ENCODE data around the gene RAB22A. TPM values are rescaled to one million over a fixed set of nuclear protein-coding genes. Genes with fewer than 3 reads are reported as not detected.

Gene RAB22A
- total RNA-seq, 1 donor, result 23.9 TPM

- Histone ChIP-seq H3K79me2 (ENCODE audit: insufficient read depth, low read length) (peaks cover 35% of the 10 kb centered on the region), H2AFZ (ENCODE audit: low read length) (no peak overlapping the region), H4K20me1 (ENCODE audit: insufficient read depth, low read length) (peaks cover 8% of the 10 kb centered on the region), H3K27me3 (ENCODE audit: insufficient read depth, low read length) (no peaks in the 10 kb centered on the region), H3K36me3 (ENCODE audit: insufficient read depth, low read length) (peaks cover 28% of the 10 kb centered on the region), H3K4me2 (ENCODE audit: insufficient read depth, low read length) (no peak overlapping the region), H3K9me3 (ENCODE audit: low read depth, low read length) (no peaks in the 10 kb centered on the region), H3K4me3 (ENCODE audit: insufficient read depth, low read length) (no peak overlapping the region), H3K27ac (ENCODE audit: low read depth, low read length) (no peak overlapping the region), H3K4me1 (ENCODE audit: insufficient read depth, low read length) (peaks cover 5% of the 10 kb centered on the region)
- no peak for DNase-seq (ENCODE audit: insufficient read length, low spot score, missing footprints)
- no peak for TF ChIP-seq CTCF (IDR thresholded peaks at IDR 0.05; ENCODE audit: extremely low read depth, low read depth, low read length)
Observed at GRCh38 chr20:58271606-58272351, 37.7 kb upstream of the RAB22A start.

GRCh38 chr20:58274384-58274783, 35.1 kb upstream of the RAB22A start:
- TF ChIP-seq CTCF (IDR thresholded peaks at IDR 0.05; ENCODE audit: extremely low read depth, low read depth, low read length), result no peak
- no peak overlapping the region for H2AFZ ChIP-seq (ENCODE audit: low read length)

GRCh38 chr20:58277107-58277506, 32.4 kb upstream of the RAB22A start:
- Histone ChIP-seq H4K20me1 (ENCODE audit: insufficient read depth, low read length) (peaks cover 22% of the 10 kb centered on the region), H3K27ac (ENCODE audit: low read depth, low read length) (no peak overlapping the region), H3K9me3 (ENCODE audit: low read depth, low read length) (no peaks in the 10 kb centered on the region), H2AFZ (ENCODE audit: low read length) (no peak overlapping the region), H3K4me1 (ENCODE audit: insufficient read depth, low read length) (peaks cover 2% of the 10 kb centered on the region), H3K79me2 (ENCODE audit: insufficient read depth, low read length) (peaks cover 77% of the 10 kb centered on the region), H3K36me3 (ENCODE audit: insufficient read depth, low read length) (no peaks in the 10 kb centered on the region), H3K27me3 (ENCODE audit: insufficient read depth, low read length) (no peaks in the 10 kb centered on the region), H3K4me3 (ENCODE audit: insufficient read depth, low read length) (no peak overlapping the region), H3K4me2 (ENCODE audit: insufficient read depth, low read length) (no peak overlapping the region)
- no peak for DNase-seq (ENCODE audit: insufficient read length, low spot score, missing footprints)
- no peak for TF ChIP-seq CTCF (IDR thresholded peaks at IDR 0.05; ENCODE audit: extremely low read depth, low read depth, low read length)

More at GRCh38 chr20:58274384-58274783, 35.1 kb upstream of the RAB22A start:
- Histone ChIP-seq H3K4me3 (ENCODE audit: insufficient read depth, low read length) (no peak overlapping the region), H3K79me2 (ENCODE audit: insufficient read depth, low read length) (peaks cover 55% of the 10 kb centered on the region), H3K36me3 (ENCODE audit: insufficient read depth, low read length) (peaks cover 17% of the 10 kb centered on the region), H4K20me1 (ENCODE audit: insufficient read depth, low read length) (peaks cover 19% of the 10 kb centered on the region), H3K4me2 (ENCODE audit: insufficient read depth, low read length) (no peak overlapping the region), H3K9me3 (ENCODE audit: low read depth, low read length) (no peaks in the 10 kb centered on the region), H3K4me1 (ENCODE audit: insufficient read depth, low read length) (peaks cover 5% of the 10 kb centered on the region), H3K27me3 (ENCODE audit: insufficient read depth, low read length) (no peaks in the 10 kb centered on the region), H3K27ac (ENCODE audit: low read depth, low read length) (no peak overlapping the region)
- DNase-seq (ENCODE audit: insufficient read length, low spot score, missing footprints), result no peak

GRCh38 chr20:58277578-58278472, 31.7 kb upstream of the RAB22A start:
- H3K4me2 ChIP-seq (ENCODE audit: insufficient read depth, low read length), result no peak overlapping the region
- peaks cover 82% of the 10 kb centered on the region for H3K79me2 ChIP-seq (ENCODE audit: insufficient read depth, low read length)
- no peaks in the 10 kb centered on the region for H3K9me3 ChIP-seq (ENCODE audit: low read depth, low read length)
- DNase-seq (ENCODE audit: insufficient read length, low spot score, missing footprints), result no peak
- no peaks in the 10 kb centered on the region for H3K4me1 ChIP-seq (ENCODE audit: insufficient read depth, low read length)
- H3K36me3 ChIP-seq (ENCODE audit: insufficient read depth, low read length), result no peaks in the 10 kb centered on the region
- no peak overlapping the region for H2AFZ ChIP-seq (ENCODE audit: low read length)
- H4K20me1 ChIP-seq (ENCODE audit: insufficient read depth, low read length), result peaks cover 19% of the 10 kb centered on the region
- H3K4me3 ChIP-seq (ENCODE audit: insufficient read depth, low read length), result no peak overlapping the region
- TF ChIP-seq CTCF (IDR thresholded peaks at IDR 0.05; ENCODE audit: extremely low read depth, low read depth, low read length), result no peak
- no peaks in the 10 kb centered on the region for H3K27me3 ChIP-seq (ENCODE audit: insufficient read depth, low read length)
- no peak overlapping the region for H3K27ac ChIP-seq (ENCODE audit: low read depth, low read length)
